Superior temporal gyrus (tissue), 1 donor: ENCODE results near the gene TPI1.

Source experiments
- DNase-seq: peaks from one replicate; pipeline ENCODE4 v3.0.0-alpha.2; 2016; ENCODE audit errors: extremely low spot score

TPI1 gene

GRCh38 chr12:6867413-6868210 is at the start of gene TPI1:
Gene TPI1, plus strand, starts transcription at chr12:6867531. Its CDS starts 36 bp downstream, at chr12:6867567.
- DNase-seq, result peak; percentile 85

GRCh38 chr12:6817662-6818157 is 49.6 kb upstream of the TPI1 start:
- no peak for DNase-seq

GRCh38 chr12:6818222-6818621 is 49.1 kb upstream of the TPI1 start:
- no peak for DNase-seq

GRCh38 chr12:6818645-6819044 is 48.7 kb upstream of the TPI1 start:
- DNase-seq, result no peak

GRCh38 chr12:6819106-6820030 is 48.0 kb upstream of the TPI1 start:
- DNase-seq, result no peak

- no peak for DNase-seq
Observed at GRCh38 chr12:6820166-6820565, 47.2 kb upstream of the TPI1 start.

GRCh38 chr12:6821591-6822425 is 45.5 kb upstream of the TPI1 start, which contains the start of gene GPR162:
Gene GPR162, plus strand, starts transcription at chr12:6821821. Its CDS starts 2,078 bp downstream, at chr12:6823899.
- DNase-seq, result peak; percentile 14

- DNase-seq, result peak; percentile 23
Observed at GRCh38 chr12:6822426-6823135, 44.8 kb upstream of the TPI1 start.

- no peak for DNase-seq
Observed at GRCh38 chr12:6823182-6824084, 43.9 kb upstream of the TPI1 start.

- DNase-seq, result peak; percentile 21
Observed at GRCh38 chr12:6824085-6824775, 43.1 kb upstream of the TPI1 start.

GRCh38 chr12:6824901-6825381 is 42.4 kb upstream of the TPI1 start:
- DNase-seq, result peak; percentile 23

- peak; percentile 92 for DNase-seq
Observed at GRCh38 chr12:6825398-6826124, 41.8 kb upstream of the TPI1 start.

GRCh38 chr12:6826125-6826733 is 41.1 kb upstream of the TPI1 start:
- DNase-seq, result no peak

GRCh38 chr12:6826734-6827436 is 40.4 kb upstream of the TPI1 start:
- no peak for DNase-seq

- DNase-seq, result peak; percentile 77
Observed at GRCh38 chr12:6827437-6827911, 39.9 kb upstream of the TPI1 start.

- peak; percentile 21 for DNase-seq
Observed at GRCh38 chr12:6827982-6828780, 39.1 kb upstream of the TPI1 start, which contains the start of gene P3H3. Gene P3H3, plus strand, starts transcription at chr12:6828407. Its CDS starts 34 bp downstream, at chr12:6828441.
